GM12878 (cell line): ENCODE data around the gene TNNT3. TPM values are rescaled to one million over a fixed set of nuclear protein-coding genes. Genes with fewer than 3 reads are reported as not detected.
A peak's percentile ranks its signal among the peaks of the same experiment; 100 is the strongest.

Source experiments
- ATAC-seq: fragments of 200-7000 bp; cut with Tn5 transposase; 3 replicates; pipeline ENCODE4 v1.9.1; 2020; ENCODE audit warnings: mild to moderate bottlenecking, moderate library complexity
- BruUV-seq: library from RNA; stranded (reverse); fragments of 400-500 nt; replicated peaks from 2 replicates; lab custom pipeline; 2021; lab: Mats Ljungman, UMichigan
- CTCF ChIA-PET: fragments of 300-600 bp; sonication (Branson Sonifier 250); formaldehyde crosslinking; extraction: SDS; loops from one replicate; lab custom pipeline; 2021; ENCODE audit warnings: inconsistent platforms; lab: Yijun Ruan, JAX
- POLR2A ChIA-PET: fragments of 350-600 bp; formaldehyde crosslinking; extraction: SDS; loops from one replicate; lab custom pipeline; 2021; ENCODE audit warnings: inconsistent platforms; lab: Charles Lee
- RAD21 ChIA-PET: fragments of 300-600 bp; sonication (Branson Sonifier 250); formaldehyde crosslinking; loops from one replicate; lab custom pipeline; 2023; ENCODE audit warnings: antibody characterized with exemption; ENCODE audit not compliant: unreplicated experiment; lab: Charles Lee
- SMC1A ChIA-PET: fragments of 300-600 bp; sonication (Branson Sonifier 250); formaldehyde crosslinking; loops from one replicate; lab custom pipeline; 2023; ENCODE audit not compliant: unreplicated experiment, uncharacterized antibody; lab: Charles Lee
- DNase-seq: peaks from one replicate; pipeline ENCODE4 v3.0.0-alpha.2; 2011; ENCODE audit warnings: low read depth, low spot score
- FAIRE-seq: peaks from 3 replicates; lab custom pipeline; 2011; peaks lifted over from hg19 to GRCh38; lab: Jason Lieb, UNC
- H2AFZ ChIP-seq: 2 replicates; pipeline ENCODE4 v1.6.0; 2011; ENCODE audit warnings: low read depth, low read length, control low read depth; ENCODE audit not compliant: control insufficient read depth
- H3K27ac ChIP-seq: 2 replicates; pipeline ENCODE4 v1.5.1; 2011; ENCODE audit warnings: control low read depth; ENCODE audit not compliant: control insufficient read depth, insufficient read depth
- H3K27me3 ChIP-seq, 2 experiments: replicated peaks in 1 of 2; 2 replicates each; pipeline versions ENCODE4 v1.6.0 to v1.6.1; 2011; ENCODE audit warnings: low read length in 1 of 2; ENCODE audit not compliant: control insufficient read depth in 2 of 2, insufficient read depth in 2 of 2
- H3K36me3 ChIP-seq, 2 experiments: 2 replicates each; pipeline ENCODE4 v1.5.1; 2011; ENCODE audit warnings: low read length in 1 of 2; ENCODE audit not compliant: control insufficient read depth in 2 of 2, insufficient read depth in 2 of 2
- H3K4me1 ChIP-seq: 2 replicates; pipeline ENCODE4 v1.6.1; 2011; ENCODE audit warnings: mild to moderate bottlenecking, low read length, moderate library complexity, mixed read lengths; ENCODE audit not compliant: control insufficient read depth, insufficient read depth
- H3K4me2 ChIP-seq: 2 replicates; pipeline ENCODE4 v1.6.0; 2011; ENCODE audit warnings: control low read depth; ENCODE audit not compliant: control insufficient read depth, insufficient read depth
- H3K4me3 ChIP-seq: fragments of 200-600 bp; sonication (generic); 2 replicates; pipeline ENCODE4 v1.5.1; 2016
- H3K79me2 ChIP-seq: 2 replicates; pipeline ENCODE4 v1.6.0; 2011; ENCODE audit warnings: low read length; ENCODE audit not compliant: control insufficient read depth, insufficient read depth
- H3K9ac ChIP-seq: 2 replicates; pipeline ENCODE4 v1.8.0; 2011; ENCODE audit warnings: low read length, control low read depth, mixed read lengths; ENCODE audit not compliant: control insufficient read depth, insufficient read depth
- H3K9me3 ChIP-seq: replicated peaks from 3 replicates; pipeline ENCODE4 v1.5.1; 2011; ENCODE audit warnings: mild to moderate bottlenecking, low read length; ENCODE audit not compliant: control insufficient read depth, insufficient read depth
- H4K20me1 ChIP-seq: 2 replicates; pipeline ENCODE4 v1.6.0; 2011; ENCODE audit not compliant: control insufficient read depth, insufficient read depth
- CTCF ChIP-seq, 3 experiments: IDR thresholded peaks in 2 of 3; conservative IDR thresholded peaks in 1 of 3; 2 replicates each; pipeline ENCODE4 v1.5.1; 2011; ENCODE audit warnings: low read depth in 3 of 3, low read length in 3 of 3, mild to moderate bottlenecking in 3 of 3, control low read depth in 2 of 3, moderate library complexity in 2 of 3, inconsistent platforms in 1 of 3, mixed read lengths in 1 of 3; ENCODE audit not compliant: control insufficient read depth in 2 of 3, insufficient read depth in 1 of 3; ENCODE audit errors: extremely low read depth in 1 of 3
- E2F8 ChIP-seq: fragments of 450-650 bp; IDR thresholded peaks from 2 replicates; pipeline ENCODE4 v1.6.1; 2018; ENCODE audit warnings: mild to moderate bottlenecking, low read depth, moderate library complexity; ENCODE audit not compliant: partially characterized antibody
- HDGF ChIP-seq: fragments of 450-650 bp; IDR thresholded peaks from 2 replicates; pipeline ENCODE4 v1.6.1; 2016; ENCODE audit warnings: antibody characterized with exemption
- IRF5 ChIP-seq: fragments of 450-650 bp; IDR thresholded peaks from 2 replicates; pipeline ENCODE4 v1.6.1; 2017; ENCODE audit warnings: borderline replicate concordance
- JUNB ChIP-seq: IDR thresholded peaks from 2 replicates; pipeline ENCODE4 v1.6.1; 2016; ENCODE audit warnings: antibody characterized with exemption, mild to moderate bottlenecking
- MYB ChIP-seq: fragments of 150-350 bp; IDR thresholded peaks from 2 replicates; pipeline ENCODE4 v1.6.1; 2014; ENCODE audit warnings: mild to moderate bottlenecking, low read depth, low read length, borderline replicate concordance
- RAD21 ChIP-seq: IDR thresholded peaks from 2 replicates; pipeline ENCODE4 v1.6.1; 2011; ENCODE audit warnings: mild to moderate bottlenecking, low read depth, low read length, moderate library complexity; ENCODE audit not compliant: insufficient read depth
- SMC3 ChIP-seq: IDR thresholded peaks from 2 replicates; pipeline ENCODE4 v1.6.1; 2011; ENCODE audit warnings: low read length, improper control_type of control experiment, borderline replicate concordance
- SREBF1 ChIP-seq: IDR thresholded peaks from 2 replicates; pipeline ENCODE4 v1.6.1; 2012; ENCODE audit warnings: mild to moderate bottlenecking, low read length
- TAF1 ChIP-seq: IDR thresholded peaks from 2 replicates; pipeline ENCODE4 v1.6.1; 2011; ENCODE audit warnings: mild to moderate bottlenecking, low read depth, low read length, borderline replicate concordance
- WGBS: methylation state at CpG from one replicate; pipeline ENCODE4 v1.1.6; 2016; ENCODE audit warnings: low lambda C conversion rate; ENCODE audit not compliant: insufficient replicate concordance, insufficient coverage; ENCODE audit errors: missing lambda C conversion rate; 5-methylcytosine and 5-hydroxymethylcytosine counted together
- in situ Hi-C: fragments of 300-500 bp; cut with MboI; formaldehyde crosslinking; loops from 9 replicates; pipeline ENCODE4 v1.14.3; 2018; ENCODE audit warnings: mixed read lengths
- intact Hi-C: fragments of 100-400 bp; cut with micrococcal nuclease; formaldehyde crosslinking; loops from one replicate; pipeline ENCODE4 v1.14.2; 2022; ENCODE audit not compliant: unreplicated experiment
- polyA plus RNA-seq, 11 experiments: library from polyadenylated mRNA; depleted of rRNA in 4 of 11; unstranded in 6 of 11; stranded (reverse) in 5 of 11; fragments of >200 nt; fragmentation: Nextera tagmentation in 4 of 11; fragmentation: Illumina TruSeq in 1 of 11; extraction: Ambion mirVana in 4 of 11; extraction: Trizol in 1 of 11; gene quantifications; 1 replicate in 1 of 11; 2 replicates in 10 of 11; pipeline versions ENCODE4 v1.2.1 to v1.2.3, GENCODE V29; 2011 to 2016; ENCODE audit warnings: inconsistent platforms in 2 of 11, missing spikeins in 2 of 11, low read depth in 1 of 11
- total RNA-seq, 4 experiments: library from RNA; depleted of rRNA in 3 of 4; stranded (reverse); fragments of >200 nt in 3 of 4; fragmentation: Illumina TruSeq in 1 of 4; extraction: Trizol in 1 of 4; gene quantifications; 2 replicates each; pipeline versions ENCODE4 v1.2.1 to v1.2.3, GENCODE V29; 2013 to 2021

TNNT3 gene
- total and polyA plus RNA-seq, 10 of the 15 experiments (the other 5 are each of a cell fraction or from before 2014, with no cell fraction given) = 0.40 to 0.50 TPM; not detected in 8

- no peak for TF ChIP-seq E2F8
- no peak for TF ChIP-seq JUNB
- TF ChIP-seq TAF1 = no peak
These were observed 1.7 kb upstream of the TNNT3 start (continued) for GRCh38 chr11:1917523-1918435.

DNA sequence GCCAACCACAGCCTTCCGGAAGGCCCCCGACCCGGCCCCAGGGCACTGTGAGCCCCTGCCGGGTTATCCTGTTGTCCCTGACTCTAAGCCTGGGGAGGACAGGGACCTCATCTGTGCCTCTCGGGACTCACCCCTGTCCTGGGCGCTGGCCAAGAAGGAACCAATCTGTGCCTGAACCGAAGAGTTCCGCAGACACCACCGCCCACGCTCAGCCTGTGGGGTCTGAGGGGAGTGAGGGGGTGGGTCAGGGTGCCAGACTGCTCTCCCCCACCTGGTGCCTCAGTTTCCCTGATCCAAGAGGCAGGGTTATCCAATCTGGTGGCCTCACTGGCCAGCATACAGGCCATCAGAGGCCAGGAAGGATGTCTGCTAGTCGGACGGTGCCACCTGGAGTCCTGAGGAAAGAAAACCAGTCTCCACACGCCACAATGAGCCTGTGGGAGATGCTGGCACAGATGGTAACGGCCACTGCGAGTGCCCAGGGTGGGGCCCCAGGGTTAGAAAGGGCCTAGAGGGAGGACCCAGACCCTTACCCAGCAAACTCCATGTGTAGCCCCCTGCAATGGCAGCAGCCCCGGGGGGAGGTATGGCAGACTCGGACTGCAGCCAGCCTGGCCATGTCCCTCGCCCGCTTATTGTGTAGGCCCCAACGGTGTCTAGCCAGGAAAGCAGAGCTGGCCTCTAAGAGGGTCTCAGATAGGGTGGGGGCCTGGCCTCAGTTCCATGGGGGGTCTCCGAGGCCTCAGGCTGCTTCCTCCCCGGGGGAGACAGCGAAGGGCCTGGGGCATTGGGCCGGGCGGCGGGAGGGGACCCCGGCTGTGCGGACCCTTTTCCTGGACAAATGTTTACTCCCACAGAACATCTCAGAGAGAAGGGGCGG lies 827 bp upstream of the TNNT3 start:
- ChIA-PET SMC1A (no interaction called here), RAD21 (no interaction called here), CTCF (interaction anchor here (1.1 kb wide), 1 partner anchor 71 kb away, joined by 4 read pairs; no protein-coding TSS in a partner anchor), POLR2A (no interaction called here)
- Histone ChIP-seq H3K4me3 (no peak overlapping the region), H3K4me2 (no peak overlapping the region), H4K20me1 (no peaks in the 10 kb centered on the region), H3K9me3 (no peaks in the 10 kb centered on the region; the same call in 2 of the 3 replicates), H3K9ac (no peak overlapping the region), H2AFZ (no peak overlapping the region), H3K36me3 (no peaks in the 10 kb centered on the region), H3K27ac (no peak overlapping the region), H3K27me3 (no peaks in the 10 kb centered on the region), H3K4me1 (no peaks in the 10 kb centered on the region), H3K79me2 (no peaks in the 10 kb centered on the region)
- FAIRE-seq = no peak
- WGBS = 53% methylated on average over 28 of the region's 29 CpGs
- intact Hi-C loops = loop anchor here (2.0 kb wide), 1 partner anchor 80 kb away; the partner anchor contains the start of gene TNNI2
- DNase-seq = no peak
- TF ChIP-seq RAD21 (peak; percentile 29; the same call in 1 of the 2 replicates), SREBF1 (no peak), HDGF (no peak), SMC3 (0 out of 2 replicates have a peak, but pooled peaks have one; percentile 9), MYB (no peak), IRF5 (no peak), CTCF (IDR thresholded peaks at IDR 0.05 in 2 of 3, conservative IDR thresholded peaks at IDR 0.05 in 1 of 3; ENCODE audit: control insufficient read depth in 2 of 3, extremely low read depth in 1 of 3, insufficient read depth in 1 of 3, low read depth in 3 of 3, low read length in 3 of 3) (peak in 1 of 3 experiments; percentile 48; a peak in 2 of 6 replicates)
- in situ Hi-C loops = loop anchor here (5.0 kb wide), 1 partner anchor 36 kb away; no protein-coding TSS in a partner anchor
- BruUV-seq = no TSS peak
- peak; percentile 18; the same call in 1 of the 3 replicates for ATAC-seq
